NB4 (cell line): ENCODE data around the gene RCC1.

Experiments
- MAX ChIP-seq: IDR thresholded peaks from 2 replicates; pipeline ENCODE4 v1.6.1; 2011; ENCODE audit warnings: low read depth, low read length
- MYC ChIP-seq: IDR thresholded peaks from 2 replicates; pipeline ENCODE4 v1.6.1; 2011; ENCODE audit warnings: low read depth, low read length
- POLR2A ChIP-seq: IDR thresholded peaks from 2 replicates; pipeline ENCODE4 v1.6.1; 2011; ENCODE audit warnings: mild to moderate bottlenecking; ENCODE audit not compliant: insufficient read length; ENCODE audit errors: extremely low read depth
- TF ChIP-seq, protein P1 (sequence below): IDR thresholded peaks from one replicate; pipeline ENCODE4 v1.5.1; 2012; ENCODE audit warnings: low read depth, low read length

DNA sequence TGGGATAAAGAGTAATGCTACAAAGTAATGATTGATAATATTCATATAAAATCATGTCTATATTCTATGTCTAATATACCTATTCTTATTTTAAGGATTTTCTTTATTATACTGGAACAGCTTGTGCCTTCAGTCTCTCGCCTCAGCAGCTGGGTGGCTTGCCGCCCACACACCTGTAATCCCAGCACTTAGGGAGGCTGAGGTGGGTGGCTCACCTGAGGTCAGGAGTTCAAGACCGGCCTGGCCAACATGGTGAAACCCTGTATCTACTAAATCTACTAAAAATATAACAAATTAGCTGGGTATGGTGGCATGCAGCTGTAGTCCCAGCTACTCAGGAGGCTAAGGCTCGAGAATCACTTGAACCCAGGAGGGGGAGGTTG is 39.4 kb downstream of the RCC1 start:
- TF ChIP-seq, protein P1, sequence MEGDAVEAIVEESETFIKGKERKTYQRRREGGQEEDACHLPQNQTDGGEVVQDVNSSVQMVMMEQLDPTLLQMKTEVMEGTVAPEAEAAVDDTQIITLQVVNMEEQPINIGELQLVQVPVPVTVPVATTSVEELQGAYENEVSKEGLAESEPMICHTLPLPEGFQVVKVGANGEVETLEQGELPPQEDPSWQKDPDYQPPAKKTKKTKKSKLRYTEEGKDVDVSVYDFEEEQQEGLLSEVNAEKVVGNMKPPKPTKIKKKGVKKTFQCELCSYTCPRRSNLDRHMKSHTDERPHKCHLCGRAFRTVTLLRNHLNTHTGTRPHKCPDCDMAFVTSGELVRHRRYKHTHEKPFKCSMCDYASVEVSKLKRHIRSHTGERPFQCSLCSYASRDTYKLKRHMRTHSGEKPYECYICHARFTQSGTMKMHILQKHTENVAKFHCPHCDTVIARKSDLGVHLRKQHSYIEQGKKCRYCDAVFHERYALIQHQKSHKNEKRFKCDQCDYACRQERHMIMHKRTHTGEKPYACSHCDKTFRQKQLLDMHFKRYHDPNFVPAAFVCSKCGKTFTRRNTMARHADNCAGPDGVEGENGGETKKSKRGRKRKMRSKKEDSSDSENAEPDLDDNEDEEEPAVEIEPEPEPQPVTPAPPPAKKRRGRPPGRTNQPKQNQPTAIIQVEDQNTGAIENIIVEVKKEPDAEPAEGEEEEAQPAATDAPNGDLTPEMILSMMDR: no peak
- TF ChIP-seq POLR2A (no peak), MAX (no peak), MYC (no peak)
